ENCODE results near the gene CCNT2. TPM values are rescaled to one million over a fixed set of nuclear protein-coding genes. Genes with fewer than 3 reads are reported as not detected.

CCNT2 gene
- total RNA-seq, result 135 TPM

DNA sequence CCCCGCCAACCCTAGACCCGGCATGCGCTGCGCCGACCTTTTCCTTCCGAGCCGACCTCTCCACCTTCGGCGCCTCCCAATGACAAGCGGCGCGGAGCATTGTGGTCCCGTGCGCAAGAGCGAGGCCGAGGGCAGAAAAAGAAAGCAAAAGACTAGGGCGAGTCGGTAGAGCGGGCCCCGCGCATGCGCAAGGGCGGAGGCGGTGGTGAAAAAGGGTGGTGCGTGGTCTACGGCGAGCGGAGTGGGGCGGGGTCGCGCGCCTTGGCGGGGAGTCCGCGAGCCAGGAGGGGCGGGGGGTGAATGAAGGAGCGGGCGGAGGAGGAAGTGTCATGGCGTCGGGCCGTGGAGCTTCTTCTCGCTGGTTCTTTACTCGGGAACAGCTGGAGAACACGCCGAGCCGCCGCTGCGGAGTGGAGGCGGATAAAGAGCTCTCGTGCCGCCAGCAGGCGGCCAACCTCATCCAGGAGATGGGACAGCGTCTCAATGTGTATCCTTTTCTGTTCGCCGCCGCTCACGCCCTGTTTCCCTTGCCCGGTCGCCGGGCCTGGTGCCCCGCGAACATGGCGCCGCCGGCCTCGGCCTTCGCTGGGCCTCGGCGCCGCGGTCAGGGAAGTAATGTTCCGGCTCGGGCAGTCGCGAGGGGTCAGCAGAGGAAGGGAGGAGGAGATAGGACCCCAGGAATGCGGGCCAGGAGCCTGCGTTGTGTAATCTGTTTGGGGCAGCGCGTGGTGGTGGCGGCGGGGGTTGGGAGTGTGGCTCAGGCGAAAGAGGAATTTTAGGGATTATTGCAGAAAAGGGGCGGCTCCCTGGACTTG lies at the start of gene CCNT2:
TSS of gene CCNT2 (plus strand) at position 297 of the 815 bp plus-strand sequence. CDS start at position 330, 33 bp downstream.

Other genes with a start within 250 kb of the CCNT2 start
- 19.1 TPM for gene TMEM163, start 199.8 kb upstream of the CCNT2 start, total RNA-seq
- not detected for gene ACMSD, start 80.2 kb upstream of the CCNT2 start, total RNA-seq
- gene MAP3K19, start 128.6 kb downstream of the CCNT2 start, total RNA-seq, result 1.6 TPM
- gene RAB3GAP1, start 133.5 kb downstream of the CCNT2 start, total RNA-seq, result 86.4 TPM

Measured in parietal lobe (tissue), 1 donor.